ENCODE results near the gene GALNTL6.

GRCh38 chr4:171947400-171947799 is 134.2 kb downstream of the GALNTL6 start:
- no peak for TF ChIP-seq LEF1 (IDR thresholded peaks at IDR 0.05; ENCODE audit: borderline replicate concordance)
- no peak for TF ChIP-seq ELF4 (IDR thresholded peaks at IDR 0.05)
- TF ChIP-seq BHLHE40 (IDR thresholded peaks at IDR 0.05; ENCODE audit: borderline replicate concordance), result no peak
- no peak for TF ChIP-seq FOXK2 (IDR thresholded peaks at IDR 0.05)
- TF ChIP-seq SP1 (IDR thresholded peaks at IDR 0.05), result no peak
